Naive thymus-derived CD4-positive, alpha-beta T cell (primary cell): ENCODE measurements around the gene TSACC. TPM values are rescaled to one million over a fixed set of nuclear protein-coding genes. Genes with fewer than 3 reads are reported as not detected.
A peak's percentile ranks its signal among the peaks of the same experiment; 100 is the strongest.
"Not testable (repeated sequence)": the region's sequence is repeated elsewhere in the genome, so short reads cannot be mapped to it uniquely, and the experiment has no call there.

ENCODE experiments used
- ATAC-seq: fragments of 150-1000 bp; cut with Tn5 transposase; 2 replicates; pipeline ENCODE4 v1.10.0; 2021; ENCODE audit warnings: mild to moderate bottlenecking, moderate library complexity
- CTCF ChIA-PET: fragments of 350-600 bp; sonication (Branson Sonifier 250); formaldehyde crosslinking; loops from one replicate; lab custom pipeline; 2021; ENCODE audit warnings: antibody characterized with exemption; lab: Charles Lee
- POLR2A ChIA-PET: fragments of 350-600 bp; sonication (Branson Sonifier 250); formaldehyde crosslinking; loops from one replicate; lab custom pipeline; 2021; ENCODE audit warnings: antibody characterized with exemption, inconsistent platforms; lab: Charles Lee
- DNase-seq, 9 donors: peaks; one replicate each; pipeline versions ENCODE4 v3.0.0 to v3.0.0-alpha.2; 2020 to 2022; ENCODE audit warnings: mixed read lengths in 1 of 9
- H3K27ac ChIP-seq: one replicate; pipeline ENCODE4 v1.7.0; 2013; ENCODE audit warnings: mild to moderate bottlenecking, low read depth, low read length, moderate library complexity
- H3K27me3 ChIP-seq, 2 donors: one replicate each; pipeline ENCODE4 v1.7.0; 2013; ENCODE audit warnings: low read length in 2 of 2, mild to moderate bottlenecking in 2 of 2, moderate library complexity in 2 of 2; ENCODE audit not compliant: control insufficient read depth in 2 of 2, insufficient read depth in 2 of 2
- H3K36me3 ChIP-seq, 3 experiments: 1 replicate in 2 of 3; 2 replicates in 1 of 3; pipeline ENCODE4 v1.7.0; 2013; ENCODE audit warnings: low read length in 3 of 3, mild to moderate bottlenecking in 3 of 3, moderate library complexity in 1 of 3; ENCODE audit not compliant: insufficient read depth in 3 of 3, control insufficient read depth in 2 of 3
- H3K4me1 ChIP-seq, 2 donors: one replicate each; pipeline ENCODE4 v1.7.0; 2013; ENCODE audit warnings: low read length in 2 of 2, mild to moderate bottlenecking in 2 of 2, moderate library complexity in 1 of 2; ENCODE audit not compliant: control insufficient read depth in 2 of 2, insufficient read depth in 2 of 2
- H3K4me3 ChIP-seq: 2 replicates; pipeline ENCODE4 v1.7.0; 2013; ENCODE audit warnings: mild to moderate bottlenecking, low read length
- H3K9me3 ChIP-seq, 3 experiments: 1 replicate in 2 of 3; 2 replicates in 1 of 3; pipeline ENCODE4 v1.7.0; 2013; ENCODE audit warnings: low read length in 3 of 3; ENCODE audit not compliant: control insufficient read depth in 2 of 3
- H3K27ac Mint-ChIP-seq, 9 donors: one replicate each; pipeline ENCODE4 v1.8.0; 2020 to 2022; ENCODE audit warnings: mixed read lengths in 9 of 9, mild to moderate bottlenecking in 8 of 9, moderate library complexity in 5 of 9, inconsistent platforms in 2 of 9
- H3K27me3 Mint-ChIP-seq, 5 donors: one replicate each; pipeline ENCODE4 v1.8.0; 2021 to 2022; ENCODE audit warnings: mixed read lengths in 5 of 5, mild to moderate bottlenecking in 1 of 5
- H3K36me3 Mint-ChIP-seq, 5 donors: one replicate each; pipeline ENCODE4 v1.8.0; 2020 to 2022; ENCODE audit warnings: mixed read lengths in 5 of 5, mild to moderate bottlenecking in 3 of 5, inconsistent platforms in 1 of 5
- H3K4me1 Mint-ChIP-seq, 7 donors: one replicate each; pipeline ENCODE4 v1.8.0; 2020 to 2022; ENCODE audit warnings: mixed read lengths in 7 of 7, mild to moderate bottlenecking in 3 of 7, inconsistent platforms in 1 of 7
- H3K4me3 Mint-ChIP-seq, 10 donors: one replicate each; pipeline ENCODE4 v1.8.0; 2020 to 2022; ENCODE audit warnings: mild to moderate bottlenecking in 10 of 10, mixed read lengths in 10 of 10, moderate library complexity in 6 of 10, inconsistent platforms in 2 of 10
- H3K9me3 Mint-ChIP-seq, 11 donors: one replicate each; pipeline ENCODE4 v1.8.0; 2020 to 2022; ENCODE audit warnings: mixed read lengths in 11 of 11, mild to moderate bottlenecking in 4 of 11, inconsistent platforms in 1 of 11, moderate library complexity in 1 of 11
- intact Hi-C, 2 donors: fragments of 100-400 bp; cut with micrococcal nuclease; formaldehyde crosslinking; loops; one replicate each; pipeline ENCODE4 v1.15.1; 2023
- polyA plus RNA-seq, 2 donors: library from polyadenylated mRNA; unstranded; fragments of 300-500 nt; fragmentation: Illumina TruSeq; gene quantifications; one replicate each; pipeline ENCODE4 v1.2.3, GENCODE V29; 2021
- total RNA-seq, 6 experiments: library from RNA in 5 of 6; stranded (reverse) in 5 of 6; gene quantifications; 1 replicate in 5 of 6; 2 replicates in 1 of 6; pipeline ENCODE4 v1.2.3 and lab custom pipeline; 2021 to 2026

TSACC gene
- total and polyA plus RNA-seq, 7 experiments from 2014 or later, result 1.1 to 2.2 (median 1.7) TPM; not detected in 4

GRCh38 chr1:156316909-156317308, 21.4 kb upstream of the TSACC start:
- Mint-ChIP-seq H3K27me3 (no peaks in the 10 kb centered on the region), H3K4me1 (no peaks in the 10 kb centered on the region), H3K36me3 (peaks cover 0 to 37% (median 29%) of the 10 kb centered on the region in 5 donors), H3K4me3 (no peak overlapping the region), H3K27ac (no peak overlapping the region), H3K9me3 (no peaks in the 10 kb centered on the region)
- Histone ChIP-seq H3K4me1 (no peaks in the 10 kb centered on the region), H3K9me3 (no peaks in the 10 kb centered on the region), H3K27ac (no peak overlapping the region), H3K4me3 (no peak overlapping the region), H3K27me3 (no peaks in the 10 kb centered on the region), H3K36me3 (peaks cover 43 to 96% (median 45%) of the 10 kb centered on the region in 3 experiments)
- ChIA-PET POLR2A (no interaction called here), CTCF (interaction anchor here (0.7 kb wide), 1 partner anchor 317 kb away, joined by 4 read pairs; no protein-coding TSS in a partner anchor)
- no peak for ATAC-seq
- intact Hi-C loops, result no loop called here
- no peak for DNase-seq

- Mint-ChIP-seq H3K36me3 (peaks cover 0 to 40% (median 29%) of the 10 kb centered on the region in 5 donors), H3K27ac (no peak overlapping the region), H3K9me3 (no peaks in the 10 kb centered on the region), H3K4me3 (no peak overlapping the region), H3K27me3 (no peaks in the 10 kb centered on the region), H3K4me1 (peaks cover 0 to 1% (median 0%) of the 10 kb centered on the region in 7 donors)
- Histone ChIP-seq H3K4me1 (no peaks in the 10 kb centered on the region), H3K27ac (no peak overlapping the region), H3K4me3 (no peak overlapping the region), H3K9me3 (no peaks in the 10 kb centered on the region), H3K36me3 (peaks cover 41 to 90% (median 45%) of the 10 kb centered on the region in 3 experiments), H3K27me3 (no peaks in the 10 kb centered on the region)
- ATAC-seq, result no peak
- peak in 3 of 9 donors; percentile 16 to 25 (median 23) for DNase-seq
- ChIA-PET CTCF (interaction anchor here (0.6 to 1.0 kb wide), 6 partner anchors 10 to 95 kb away, joined by 3 to 8 read pairs (median 3); no protein-coding TSS in a partner anchor), POLR2A (interaction anchor here (1.0 to 1.4 kb wide), 3 partner anchors 16 to 37 kb away, joined by 3 to 4 read pairs (median 4); partner anchors contain the start of gene SMG5)
- intact Hi-C loops, result loop anchor here (1.0 to 2.0 kb wide), 2 partner anchors 173 to 223 kb away; no protein-coding TSS in a partner anchor
Observed at GRCh38 chr1:156319664-156320063, 18.7 kb upstream of the TSACC start.

- Histone ChIP-seq H3K27ac (no peak overlapping the region), H3K4me1 (no peaks in the 10 kb centered on the region), H3K36me3 (peaks cover 41 to 90% (median 41%) of the 10 kb centered on the region in 3 experiments), H3K27me3 (no peaks in the 10 kb centered on the region), H3K9me3 (no peaks in the 10 kb centered on the region), H3K4me3 (no peak overlapping the region)
- Mint-ChIP-seq H3K9me3 (no peaks in the 10 kb centered on the region), H3K36me3 (peaks cover 0 to 40% (median 23%) of the 10 kb centered on the region in 5 donors), H3K27me3 (no peaks in the 10 kb centered on the region), H3K27ac (peak overlapping the region in 1 of 9 donors; percentile 69), H3K4me1 (peaks cover 0 to 1% (median 0%) of the 10 kb centered on the region in 7 donors), H3K4me3 (no peak overlapping the region)
- ATAC-seq (no peak), DNase-seq (no peak)
- intact Hi-C loops, result no loop called here
- ChIA-PET POLR2A (interaction anchor here (1.0 kb wide), 1 partner anchor 38 kb away, joined by 3 read pairs; the partner anchor contains the start of gene SMG5), CTCF (no interaction called here)
Observed at GRCh38 chr1:156320560-156320959, 17.8 kb upstream of the TSACC start.

- POLR2A ChIA-PET, result interaction anchor here (0.6 kb wide), 1 partner anchor 38 kb away, joined by 3 read pairs; no protein-coding TSS in a partner anchor
- peaks cover 0 to 29% (median 17%) of the 10 kb centered on the region in 5 donors for H3K36me3 Mint-ChIP-seq
- H3K4me1 ChIP-seq, DNase-seq, ATAC-seq, H3K27me3 ChIP-seq, H3K27ac ChIP-seq, intact Hi-C loops, H3K9me3 Mint-ChIP-seq, H3K27me3 Mint-ChIP-seq, H3K4me1 Mint-ChIP-seq, H3K27ac Mint-ChIP-seq, H3K9me3 ChIP-seq, H3K4me3 ChIP-seq, CTCF ChIA-PET, H3K4me3 Mint-ChIP-seq: not testable (repeated sequence)
- peaks cover 31 to 67% (median 33%) of the 10 kb centered on the region in 3 experiments for H3K36me3 ChIP-seq
Observed at GRCh38 chr1:156323179-156323578, 15.1 kb upstream of the TSACC start.

- intact Hi-C loops, result loop anchor here (2.0 to 10.0 kb wide), 6 partner anchors 53 to 1094 kb away; partner anchors contain the start of genes ISG20L2 (in 1 of the 2), KHDC4 (in 1 of the 2), LAMTOR2 (in 1 of the 2) and METTL25B (in 1 of the 2)
- Mint-ChIP-seq H3K4me3 (peak overlapping the region; percentile 97 to 99 (median 99)), H3K27ac (peak overlapping the region in 6 of 9 donors; percentile 45 to 98 (median 65)), H3K27me3 (peaks cover 0 to 5% (median 0%) of the 10 kb centered on the region in 5 donors), H3K4me1 (peaks cover 16 to 51% (median 40%) of the 10 kb centered on the region in 7 donors), H3K9me3 (peaks cover 0 to 2% (median 0%) of the 10 kb centered on the region in 11 donors), H3K36me3 (peaks cover 0 to 23% (median 9%) of the 10 kb centered on the region in 5 donors)
- no peaks in the 10 kb centered on the region for H3K27me3 ChIP-seq
- ATAC-seq (no peak), DNase-seq (no peak)
- ChIA-PET CTCF (no interaction called here), POLR2A (no interaction called here)
- H3K27ac ChIP-seq, result no peak overlapping the region
- H3K9me3 ChIP-seq, result no peaks in the 10 kb centered on the region
- peak overlapping the region; percentile 9 for H3K4me3 ChIP-seq
- H3K36me3 ChIP-seq, result peaks cover 4 to 33% (median 13%) of the 10 kb centered on the region in 3 experiments
- H3K4me1 ChIP-seq, result peaks cover 11 to 17% of the 10 kb centered on the region in 2 donors
Observed at GRCh38 chr1:156336242-156336641, 2.1 kb upstream of the TSACC start.

GRCh38 chr1:156337052-156337887, 1.1 kb upstream of the TSACC start:
- H3K4me1 Mint-ChIP-seq, result peaks cover 16 to 51% (median 40%) of the 10 kb centered on the region in 7 donors
- ChIA-PET CTCF (interaction anchor here (0.6 to 0.9 kb wide), 3 partner anchors 56 to 647 kb away, joined by 3 read pairs; no protein-coding TSS in a partner anchor), POLR2A (interaction anchor here (0.6 to 1.3 kb wide), 3 partner anchors 33 to 56 kb away, joined by 3 read pairs; no protein-coding TSS in a partner anchor)
- peak overlapping the region; percentile 97 to 99 (median 99) for H3K4me3 Mint-ChIP-seq
- H3K4me3 ChIP-seq, result peak overlapping the region; percentile 83
- peaks cover 4 to 27% (median 13%) of the 10 kb centered on the region in 3 experiments for H3K36me3 ChIP-seq
- peaks cover 0 to 2% (median 0%) of the 10 kb centered on the region in 11 donors for H3K9me3 Mint-ChIP-seq
- peak overlapping the region; percentile 97 to 99 (median 98) for H3K27ac Mint-ChIP-seq
- no peaks in the 10 kb centered on the region for H3K27me3 ChIP-seq
- H3K27me3 Mint-ChIP-seq, result peaks cover 0 to 5% (median 0%) of the 10 kb centered on the region in 5 donors
- DNase-seq, result no peak
- intact Hi-C loops, result loop anchor here (2.0 to 10.0 kb wide), 6 partner anchors 54 to 1095 kb away; partner anchors contain the start of genes ISG20L2 (in 1 of the 2), KHDC4 (in 1 of the 2), LAMTOR2 (in 1 of the 2) and METTL25B (in 1 of the 2)
- no peaks in the 10 kb centered on the region for H3K9me3 ChIP-seq
- H3K36me3 Mint-ChIP-seq, result peaks cover 0 to 21% (median 9%) of the 10 kb centered on the region in 5 donors
- ATAC-seq, result no peak
- H3K4me1 ChIP-seq, result peaks cover 11 to 17% of the 10 kb centered on the region in 2 donors
- H3K27ac ChIP-seq, result peak overlapping the region; percentile 71
